KMS-11 (cell line): ENCODE results near the gene IGF2R.

Experiments used
- H2AFZ ChIP-seq: fragments of 200-600 bp; sonication (generic); 2 replicates; pipeline ENCODE4 v1.6.1; 2016; ENCODE audit warnings: antibody characterized with exemption, mixed run types, low read depth
- H3K27ac ChIP-seq: fragments of 200-600 bp; sonication (generic); 2 replicates; pipeline ENCODE4 v1.6.1; 2016; ENCODE audit warnings: mild to moderate bottlenecking, mixed run types
- H3K27me3 ChIP-seq: fragments of 200-600 bp; sonication (generic); 2 replicates; pipeline ENCODE4 v1.6.1; 2017; ENCODE audit warnings: mild to moderate bottlenecking, low read depth, mixed run types, moderate library complexity; ENCODE audit not compliant: insufficient read depth
- H3K36me3 ChIP-seq: fragments of 200-600 bp; sonication (generic); 2 replicates; pipeline ENCODE4 v1.6.1; 2017; ENCODE audit warnings: mild to moderate bottlenecking, mixed run types; ENCODE audit not compliant: insufficient read depth
- H3K4me1 ChIP-seq: fragments of 200-600 bp; sonication (generic); 2 replicates; pipeline ENCODE4 v1.6.1; 2016; ENCODE audit warnings: mild to moderate bottlenecking, low read depth, mixed run types; ENCODE audit not compliant: poor library complexity, severe bottlenecking
- H3K4me2 ChIP-seq: fragments of 200-600 bp; sonication (generic); 2 replicates; pipeline ENCODE4 v1.7.0; 2016; ENCODE audit warnings: mild to moderate bottlenecking, mixed run types
- H3K4me3 ChIP-seq: fragments of 200-600 bp; sonication (generic); IDR thresholded peaks from 2 replicates; pipeline ENCODE4 v1.6.1; 2017; ENCODE audit warnings: low read depth, low read length, mixed read lengths; ENCODE audit not compliant: insufficient read depth
- H3K79me2 ChIP-seq: fragments of 200-600 bp; sonication (generic); 2 replicates; pipeline ENCODE4 v1.6.1; 2016; ENCODE audit warnings: low read depth, mixed run types; ENCODE audit not compliant: insufficient read depth
- H3K9ac ChIP-seq: fragments of 200-600 bp; sonication (generic); 2 replicates; pipeline ENCODE4 v1.6.1; 2016; ENCODE audit warnings: mild to moderate bottlenecking, mixed run types
- H4K20me1 ChIP-seq: fragments of 200-600 bp; sonication (generic); 2 replicates; pipeline ENCODE4 v1.6.1; 2016; ENCODE audit warnings: mild to moderate bottlenecking, mixed run types; ENCODE audit not compliant: insufficient read depth
- CTCF ChIP-seq: fragments of 200-600 bp; sonication (generic); conservative IDR thresholded peaks from 2 replicates; pipeline ENCODE4 v1.6.1; 2017; ENCODE audit warnings: low read depth, mild to moderate bottlenecking, antibody characterized with exemption, low read length, moderate library complexity, mixed read lengths

The IGF2R gene

GRCh38 chr6:160154471-160154870 is 185.6 kb downstream of the IGF2R start:
- Histone ChIP-seq H3K79me2 (no peaks in the 10 kb centered on the region), H2AFZ (no peak overlapping the region), H4K20me1 (no peaks in the 10 kb centered on the region), H3K4me2 (no peak overlapping the region), H3K36me3 (no peaks in the 10 kb centered on the region), H3K27ac (no peak overlapping the region), H3K9ac (no peak overlapping the region), H3K4me3 (no peak overlapping the region), H3K4me1 (no peaks in the 10 kb centered on the region), H3K27me3 (no peaks in the 10 kb centered on the region)
- no peak for TF ChIP-seq CTCF

- Histone ChIP-seq H3K79me2 (no peaks in the 10 kb centered on the region), H2AFZ (no peak overlapping the region), H3K4me2 (no peak overlapping the region), H3K4me3 (no peak overlapping the region), H3K27ac (no peak overlapping the region), H3K9ac (no peak overlapping the region), H3K36me3 (no peaks in the 10 kb centered on the region), H4K20me1 (no peaks in the 10 kb centered on the region), H3K4me1 (no peaks in the 10 kb centered on the region), H3K27me3 (no peaks in the 10 kb centered on the region)
- no peak for TF ChIP-seq CTCF
Measured at GRCh38 chr6:160156842-160157241, 188.0 kb downstream of the IGF2R start.

- Histone ChIP-seq H3K27me3 (no peaks in the 10 kb centered on the region), H2AFZ (no peak overlapping the region), H3K79me2 (no peaks in the 10 kb centered on the region), H4K20me1 (no peaks in the 10 kb centered on the region), H3K27ac (no peak overlapping the region), H3K4me1 (no peaks in the 10 kb centered on the region), H3K9ac (no peak overlapping the region), H3K4me2 (no peak overlapping the region), H3K36me3 (no peaks in the 10 kb centered on the region), H3K4me3 (no peak overlapping the region)
- TF ChIP-seq CTCF, result no peak
Measured at GRCh38 chr6:160160450-160160849, 191.6 kb downstream of the IGF2R start.
